DOHH2 (cell line): ENCODE measurements around the gene UBTD2.

Experiments used
- EZH2phosphoT487 ChIP-seq: fragments of 200-600 bp; sonication (generic); IDR thresholded peaks from 2 replicates; pipeline ENCODE4 v1.6.1; 2017; ENCODE audit warnings: borderline replicate concordance, mild to moderate bottlenecking, antibody characterized with exemption, low read length, moderate library complexity, mixed read lengths
- TF ChIP-seq, protein P1 (sequence below): fragments of 200-600 bp; sonication (generic); IDR thresholded peaks from one replicate; pipeline ENCODE4 v1.5.1; 2014; ENCODE audit warnings: antibody characterized with exemption, mild to moderate bottlenecking, low read depth, low read length; ENCODE audit not compliant: poor library complexity, severe bottlenecking

DNA sequence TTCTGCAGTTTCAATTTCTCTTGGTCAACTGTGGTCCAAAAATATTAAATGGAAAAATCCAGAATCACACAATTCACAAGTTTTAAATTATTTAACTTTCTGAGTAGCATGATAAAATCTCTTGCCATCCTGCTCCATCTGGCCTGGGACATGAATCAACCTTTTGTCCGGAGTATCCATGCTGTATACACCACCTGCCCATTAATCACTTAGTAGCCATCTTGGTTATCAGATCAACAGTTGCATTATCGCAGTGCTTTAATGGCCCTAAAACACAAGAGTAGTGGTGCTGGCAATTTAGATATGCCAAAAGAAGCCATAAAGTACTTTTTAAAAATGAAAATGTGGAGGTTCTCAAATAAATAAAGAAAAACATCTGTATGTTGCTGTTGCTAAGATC lies 64.3 kb downstream of the UBTD2 start:
- TF ChIP-seq, protein P1, sequence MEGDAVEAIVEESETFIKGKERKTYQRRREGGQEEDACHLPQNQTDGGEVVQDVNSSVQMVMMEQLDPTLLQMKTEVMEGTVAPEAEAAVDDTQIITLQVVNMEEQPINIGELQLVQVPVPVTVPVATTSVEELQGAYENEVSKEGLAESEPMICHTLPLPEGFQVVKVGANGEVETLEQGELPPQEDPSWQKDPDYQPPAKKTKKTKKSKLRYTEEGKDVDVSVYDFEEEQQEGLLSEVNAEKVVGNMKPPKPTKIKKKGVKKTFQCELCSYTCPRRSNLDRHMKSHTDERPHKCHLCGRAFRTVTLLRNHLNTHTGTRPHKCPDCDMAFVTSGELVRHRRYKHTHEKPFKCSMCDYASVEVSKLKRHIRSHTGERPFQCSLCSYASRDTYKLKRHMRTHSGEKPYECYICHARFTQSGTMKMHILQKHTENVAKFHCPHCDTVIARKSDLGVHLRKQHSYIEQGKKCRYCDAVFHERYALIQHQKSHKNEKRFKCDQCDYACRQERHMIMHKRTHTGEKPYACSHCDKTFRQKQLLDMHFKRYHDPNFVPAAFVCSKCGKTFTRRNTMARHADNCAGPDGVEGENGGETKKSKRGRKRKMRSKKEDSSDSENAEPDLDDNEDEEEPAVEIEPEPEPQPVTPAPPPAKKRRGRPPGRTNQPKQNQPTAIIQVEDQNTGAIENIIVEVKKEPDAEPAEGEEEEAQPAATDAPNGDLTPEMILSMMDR, result no peak
- no peak for TF ChIP-seq EZH2phosphoT487
